H1 (cell line): ENCODE data around the gene TFAP2C. TPM values are rescaled to one million over a fixed set of nuclear protein-coding genes. Genes with fewer than 3 reads are reported as not detected.

Experiments used
- CTCF ChIA-PET: fragments of 300-600 bp; sonication (Branson Sonifier 250); formaldehyde crosslinking; loops from one replicate; lab custom pipeline; 2021; ENCODE audit not compliant: partially characterized antibody; lab: Charles Lee
- POLR2A ChIA-PET: fragments of 300-600 bp; sonication (Branson Sonifier 250); formaldehyde crosslinking; loops from one replicate; lab custom pipeline; 2021; ENCODE audit warnings: inconsistent platforms; ENCODE audit not compliant: partially characterized antibody; lab: Charles Lee
- DNase-seq, 2 experiments: peaks; one replicate each; pipeline versions ENCODE4 v3.0.0 to v3.0.0-alpha.2; 2010 to 2022; ENCODE audit warnings: low spot score in 2 of 2, low read depth in 1 of 2, mixed read lengths in 1 of 2
- FAIRE-seq: peaks from 2 replicates; lab custom pipeline; 2011; peaks lifted over from hg19 to GRCh38; lab: Jason Lieb, UNC
- H2AFZ ChIP-seq: 2 replicates; pipeline ENCODE4 v1.8.1; 2012; ENCODE audit warnings: low read length, inconsistent platforms
- H2AK5ac ChIP-seq: 2 replicates; pipeline ENCODE4 v1.6.1; 2013; ENCODE audit warnings: low read depth, low read length
- H2BK120ac ChIP-seq: replicated peaks from 2 replicates; pipeline ENCODE3; 2013; ENCODE audit warnings: low read depth, low read length, inconsistent platforms
- H2BK12ac ChIP-seq: 2 replicates; pipeline ENCODE4 v1.6.1; 2013; ENCODE audit warnings: low read depth, low read length
- H2BK15ac ChIP-seq: 2 replicates; pipeline ENCODE4 v1.6.1; 2013; ENCODE audit warnings: low read length
- H2BK20ac ChIP-seq: 2 replicates; pipeline ENCODE4 v1.6.1; 2013; ENCODE audit warnings: low read length
- H2BK5ac ChIP-seq: 2 replicates; pipeline ENCODE4 v1.6.1; 2013; ENCODE audit warnings: low read depth, low read length
- H3K14ac ChIP-seq: 2 replicates; pipeline ENCODE4 v1.6.1; 2013; ENCODE audit warnings: inconsistent platforms; ENCODE audit not compliant: insufficient read length
- H3K18ac ChIP-seq: 2 replicates; pipeline ENCODE4 v1.6.1; 2013; ENCODE audit warnings: low read length; ENCODE audit errors: extremely low read depth
- H3K23ac ChIP-seq: 2 replicates; pipeline ENCODE4 v1.6.1; 2013; ENCODE audit warnings: inconsistent platforms; ENCODE audit not compliant: insufficient read length
- H3K23me2 ChIP-seq: 2 replicates; pipeline ENCODE4 v1.6.1; 2013; ENCODE audit warnings: low read depth, low read length
- H3K27ac ChIP-seq: 2 replicates; pipeline ENCODE4 v1.6.1; 2011; ENCODE audit warnings: low read depth, low read length, inconsistent platforms
- H3K27me3 ChIP-seq, 4 experiments: replicated peaks in 1 of 4; 1 replicate in 1 of 4; 2 replicates in 3 of 4; pipeline versions ENCODE4 v1.6.1 to v1.8.1; 2011 to 2013; ENCODE audit warnings: low read length in 3 of 4, mild to moderate bottlenecking in 3 of 4, inconsistent platforms in 2 of 4, mixed read lengths in 2 of 4, moderate library complexity in 1 of 4; ENCODE audit not compliant: control insufficient read depth in 3 of 4, insufficient read depth in 3 of 4; ENCODE audit errors: extremely low read depth in 1 of 4
- H3K36me3 ChIP-seq, 4 experiments: 2 replicates each; pipeline versions ENCODE4 v1.6.1 to v1.8.1; 2011 to 2013; ENCODE audit warnings: mild to moderate bottlenecking in 4 of 4, low read length in 3 of 4, moderate library complexity in 2 of 4, control low read depth in 1 of 4, inconsistent platforms in 1 of 4; ENCODE audit not compliant: insufficient read depth in 4 of 4, control insufficient read depth in 2 of 4
- H3K4ac ChIP-seq: replicated peaks from 2 replicates; pipeline ENCODE3; 2013; ENCODE audit warnings: low read length, low read depth, mixed read lengths, inconsistent platforms; ENCODE audit not compliant: insufficient read length
- H3K4me1 ChIP-seq, 4 experiments: replicated peaks in 1 of 4; 1 replicate in 1 of 4; 2 replicates in 3 of 4; pipeline versions ENCODE4 v1.6.1 to v1.8.1; 2011 to 2013; ENCODE audit warnings: low read length in 3 of 4, inconsistent platforms in 2 of 4, mixed read lengths in 1 of 4; ENCODE audit not compliant: insufficient read depth in 4 of 4, control insufficient read depth in 3 of 4
- H3K4me2 ChIP-seq, 2 experiments: 2 replicates each; pipeline versions ENCODE4 v1.6.1 to v1.8.1; 2011 to 2013; ENCODE audit warnings: low read depth in 2 of 2, low read length in 2 of 2, control low read depth in 1 of 2, inconsistent platforms in 1 of 2, mild to moderate bottlenecking in 1 of 2; ENCODE audit not compliant: insufficient read depth in 1 of 2
- H3K4me3 ChIP-seq, 4 experiments: fragments of 200-600, 300-600 bp in 1 of 4; sonication (generic), shearing (Covaris generic), sonication (Bioruptor Twin) in 1 of 4; 2 replicates each; pipeline versions ENCODE4 v1.5.1 to v1.8.1; 2011 to 2016; ENCODE audit warnings: low read length in 4 of 4, low read depth in 3 of 4, control low read depth in 2 of 4, inconsistent platforms in 2 of 4, mild to moderate bottlenecking in 2 of 4, mixed read lengths in 1 of 4, moderate library complexity in 1 of 4; ENCODE audit not compliant: insufficient read depth in 2 of 4; ENCODE audit errors: extremely low read depth in 1 of 4
- H3K56ac ChIP-seq: replicated peaks from 2 replicates; pipeline ENCODE3; 2013; ENCODE audit warnings: low read depth, mild to moderate bottlenecking, mixed read lengths, low read length, inconsistent platforms; ENCODE audit not compliant: insufficient read length
- H3K79me1 ChIP-seq: 2 replicates; pipeline ENCODE4 v1.6.1; 2013; ENCODE audit warnings: low read depth, low read length, control low read depth
- H3K79me2 ChIP-seq, 2 experiments: 2 replicates each; pipeline versions ENCODE4 v1.6.1 to v1.8.1; 2012 to 2013; ENCODE audit warnings: low read length in 2 of 2, mild to moderate bottlenecking in 2 of 2, inconsistent platforms in 1 of 2; ENCODE audit not compliant: insufficient read depth in 2 of 2, control insufficient read depth in 1 of 2
- H3K9ac ChIP-seq, 4 experiments: replicated peaks in 1 of 4; 1 replicate in 1 of 4; 2 replicates in 3 of 4; pipeline versions ENCODE4 v1.6.1 to v1.8.1; 2011 to 2013; ENCODE audit warnings: low read depth in 3 of 4, low read length in 3 of 4, control low read depth in 2 of 4, mild to moderate bottlenecking in 2 of 4, moderate library complexity in 2 of 4, inconsistent platforms in 1 of 4; ENCODE audit errors: extremely low read depth in 1 of 4
- H3K9me3 ChIP-seq, 2 experiments: 2 replicates each; pipeline versions ENCODE4 v1.6.1 to v1.8.1; 2012 to 2013; ENCODE audit warnings: mild to moderate bottlenecking in 2 of 2, moderate library complexity in 2 of 2, control low read depth in 1 of 2, inconsistent platforms in 1 of 2, low read depth in 1 of 2, low read length in 1 of 2, mixed read lengths in 1 of 2; ENCODE audit not compliant: insufficient read depth in 2 of 2
- H4K20me1 ChIP-seq, 2 experiments: replicated peaks in 1 of 2; 2 replicates each; pipeline versions ENCODE3 to v1.8.1; 2011 to 2013; ENCODE audit warnings: inconsistent platforms in 2 of 2, low read length in 2 of 2, mild to moderate bottlenecking in 1 of 2; ENCODE audit not compliant: insufficient read depth in 2 of 2, control insufficient read depth in 1 of 2
- H4K5ac ChIP-seq: 2 replicates; pipeline ENCODE4 v1.6.1; 2013; ENCODE audit warnings: low read length, low read depth, mixed read lengths, inconsistent platforms; ENCODE audit not compliant: insufficient read length
- H4K8ac ChIP-seq: 2 replicates; pipeline ENCODE4 v1.8.0; 2013; ENCODE audit warnings: mild to moderate bottlenecking, moderate library complexity, low read length, inconsistent platforms; ENCODE audit not compliant: insufficient read depth; ENCODE audit errors: extremely low read depth
- H4K91ac ChIP-seq: replicated peaks from 2 replicates; pipeline ENCODE3; 2013; ENCODE audit warnings: low read length, mixed read lengths, inconsistent platforms; ENCODE audit not compliant: insufficient read length
- E2F6 ChIP-seq: IDR thresholded peaks from 2 replicates; pipeline ENCODE4 v1.6.1; 2012; ENCODE audit warnings: inconsistent platforms
- MAX ChIP-seq: IDR thresholded peaks from 2 replicates; pipeline ENCODE4 v1.6.1; 2012; ENCODE audit warnings: inconsistent platforms
- SRF ChIP-seq: IDR thresholded peaks from 2 replicates; pipeline ENCODE4 v1.6.1; 2011; ENCODE audit warnings: mild to moderate bottlenecking, low read depth, low read length, moderate library complexity
- TAF1 ChIP-seq: IDR thresholded peaks from 2 replicates; pipeline ENCODE4 v1.6.1; 2011; ENCODE audit warnings: mild to moderate bottlenecking, low read depth, low read length
- WGBS, 2 experiments: shearing (Covaris generic) in 1 of 2; methylation state at CpG; one replicate each; pipeline versions ENCODE4 v1.1.6 to v1.1.7; 2013 to 2015; ENCODE audit warnings: low lambda C conversion rate in 2 of 2, mixed read lengths in 2 of 2, inconsistent platforms in 1 of 2, low coverage in 1 of 2, missing lambda C conversion rate in 1 of 2; ENCODE audit not compliant: insufficient replicate concordance in 2 of 2, insufficient coverage in 1 of 2, insufficient read length in 1 of 2; ENCODE audit errors: extremely low coverage in 1 of 2, missing lambda C conversion rate in 1 of 2; 5-methylcytosine and 5-hydroxymethylcytosine counted together
- polyA plus RNA-seq, 7 experiments: library from polyadenylated mRNA; depleted of rRNA in 3 of 7; stranded (reverse) in 5 of 7; unstranded in 2 of 7; fragments of >200 nt in 5 of 7; fragments of 200-250 nt in 2 of 7; gene quantifications; 1 replicate in 5 of 7; 2 replicates in 1 of 7; 4 replicates in 1 of 7; pipeline versions ENCODE4 v1.2.1 to v1.2.3, GENCODE V29; 2011 to 2013; ENCODE audit warnings: missing spikeins in 2 of 7, mixed read lengths in 2 of 7
- total RNA-seq: library from RNA; stranded (reverse); fragmentation: NEBNext Ultra II Directional; extraction: Animal tissue kit (Norgen Biotek cat#: 25700); gene quantifications from 2 replicates; pipeline ENCODE4 v1.2.1, GENCODE V29; 2021

The TFAP2C gene
- total and polyA plus RNA-seq, 2 of the 8 experiments (the other 6 are each of a cell fraction or from before 2014, with no cell fraction given), result 1.7 to 5.8 TPM

DNA sequence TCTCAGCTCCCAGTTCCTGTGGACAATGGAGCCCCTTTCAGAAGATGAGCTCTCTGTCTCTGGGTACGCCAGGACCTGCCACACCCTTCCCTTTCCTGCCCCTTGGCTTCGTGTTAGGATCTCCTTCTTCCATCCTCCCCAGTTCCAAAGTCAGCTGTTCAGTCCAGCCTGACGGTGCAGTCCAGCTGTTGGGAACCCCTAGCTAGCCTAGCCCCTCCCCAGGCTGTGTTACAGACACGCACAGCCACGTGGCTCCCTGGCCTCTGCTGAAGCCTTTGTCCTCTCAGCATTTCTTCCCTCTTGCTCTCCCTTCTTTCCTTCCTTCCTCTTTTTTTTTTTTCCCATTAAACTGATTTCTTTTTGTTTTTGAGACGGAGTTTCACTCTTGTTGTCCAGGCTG, 12.4 kb upstream of the TFAP2C start:
- Histone ChIP-seq H4K20me1 (no peaks in the 10 kb centered on the region), H3K79me2 (no peaks in the 10 kb centered on the region), H3K27me3 (no peaks in the 10 kb centered on the region), H3K56ac (no peak overlapping the region), H3K4me1 (peaks cover 0 to 3% (median 1%) of the 10 kb centered on the region in 4 experiments; a peak in 4 of 7 replicates), H2BK120ac (no peak overlapping the region), H3K9me3 (no peaks in the 10 kb centered on the region), H2AFZ (peak overlapping the region; percentile 32; the same call in 1 of the 2 replicates), H3K4me3 (no peak overlapping the region), H3K4ac (no peak overlapping the region), H4K5ac (no peak overlapping the region), H4K8ac (no peak overlapping the region), H3K23me2 (no peaks in the 10 kb centered on the region), H2BK12ac (peak overlapping the region; percentile 23; the same call in 1 of the 2 replicates), H3K18ac (no peak overlapping the region), H2BK20ac (no peak overlapping the region), H2BK5ac (no peak overlapping the region), H3K4me2 (no peak overlapping the region), H3K23ac (no peak overlapping the region), H3K27ac (no peak overlapping the region), H3K79me1 (no peaks in the 10 kb centered on the region), H4K91ac (no peak overlapping the region), H2AK5ac (no peak overlapping the region; the same call in 1 of the 2 replicates), H2BK15ac (no peak overlapping the region; the same call in 1 of the 2 replicates), H3K36me3 (no peaks in the 10 kb centered on the region), H3K9ac (no peak overlapping the region; a peak in 1 of 7 replicates), H3K14ac (no peak overlapping the region)
- ChIA-PET CTCF (interaction anchor here (1.1 kb wide), 1 partner anchor 65 kb away, joined by 3 read pairs; no protein-coding TSS in a partner anchor), POLR2A (no interaction called here)
- DNase-seq, result no peak
- FAIRE-seq, result no peak
- 91% methylated on average over 6 of the region's 6 CpGs; no CpG with 5 or more reads in 1 of the 2 experiments for WGBS, 2 experiments
- no peak for TF ChIP-seq MAX
- no peak for TF ChIP-seq E2F6
- TF ChIP-seq SRF, result no peak
- no peak for TF ChIP-seq TAF1
